K562 (cell line): ENCODE results near the gene SHISA7. TPM values are rescaled to one million over a fixed set of nuclear protein-coding genes. Genes with fewer than 3 reads are reported as not detected.

Experiments used
- ATAC-seq: fragments of 200-7000 bp; cut with Tn5 transposase; 3 replicates; pipeline ENCODE4 v1.9.1; 2020; ENCODE audit warnings: moderate library complexity
- BruUV-seq: library from RNA; stranded (reverse); fragments of 400-500 nt; replicated peaks from 2 replicates; lab custom pipeline; 2021; lab: Mats Ljungman, UMichigan
- CTCF ChIA-PET: fragments of 300-600 bp; formaldehyde crosslinking; extraction: SDS; loops from one replicate; lab custom pipeline; 2021; ENCODE audit warnings: low intra/inter-chr PET ratio; lab: Yijun Ruan, JAX
- POLR2A ChIA-PET: fragments of 300-600, 350-650 bp; sonication (Branson Sonifier 250); formaldehyde crosslinking; extraction: SDS; loops from one replicate; lab custom pipeline; 2021; ENCODE audit warnings: antibody characterized with exemption, inconsistent platforms; lab: Yijun Ruan, JAX
- DNase-seq, 4 experiments: peaks; one replicate each; pipeline versions ENCODE4 v3.0.0 to v3.0.0-alpha.2; 2011 to 2018; ENCODE audit warnings: low spot score in 3 of 4, mixed read lengths in 3 of 4; ENCODE audit errors: extremely low read depth in 1 of 4
- FAIRE-seq: peaks from 2 replicates; lab custom pipeline; 2011; peaks lifted over from hg19 to GRCh38; lab: Jason Lieb, UNC
- H2AFZ ChIP-seq: 2 replicates; pipeline ENCODE4 v1.6.0; 2011; ENCODE audit warnings: low read depth, low read length, control low read depth, inconsistent platforms
- H3K27ac ChIP-seq: fragments of 200-600 bp; 3 replicates; pipeline ENCODE4 v1.8.0; 2011; ENCODE audit warnings: low read depth, mild to moderate bottlenecking, control low read depth, inconsistent platforms, low read length, moderate library complexity, mixed read lengths; ENCODE audit errors: extremely low read depth
- H3K27me3 ChIP-seq, 2 experiments: fragments of 300-600 bp in 1 of 2; 2 replicates in 1 of 2; 3 replicates in 1 of 2; pipeline versions ENCODE4 v1.6.0 to v1.8.0; 2011; ENCODE audit warnings: inconsistent platforms in 2 of 2, low read length in 2 of 2, mild to moderate bottlenecking in 1 of 2, mixed read lengths in 1 of 2, moderate library complexity in 1 of 2; ENCODE audit not compliant: control insufficient read depth in 2 of 2, insufficient read depth in 2 of 2
- H3K36me3 ChIP-seq: fragments of 300-600 bp; 3 replicates; pipeline ENCODE4 v1.8.0; 2011; ENCODE audit warnings: mild to moderate bottlenecking, low read length, inconsistent platforms; ENCODE audit not compliant: control insufficient read depth, insufficient read depth
- H3K4me1 ChIP-seq, 2 experiments: fragments of 200-600 bp in 1 of 2; replicated peaks in 1 of 2; 2 replicates in 1 of 2; 3 replicates in 1 of 2; pipeline versions ENCODE4 v1.5.1 to v1.8.0; 2011; ENCODE audit warnings: inconsistent platforms in 2 of 2, low read length in 2 of 2, mild to moderate bottlenecking in 1 of 2, mixed read lengths in 1 of 2, moderate library complexity in 1 of 2; ENCODE audit not compliant: control insufficient read depth in 2 of 2, insufficient read depth in 2 of 2
- H3K4me2 ChIP-seq: 2 replicates; pipeline ENCODE4 v1.6.1; 2011; ENCODE audit warnings: low read length, control low read depth, inconsistent platforms, mixed read lengths; ENCODE audit not compliant: insufficient read depth
- H3K4me3 ChIP-seq: fragments of 200-600 bp; sonication (generic), shearing (Covaris generic); 2 replicates; pipeline ENCODE4 v1.5.1; 2016; ENCODE audit warnings: control low read depth, inconsistent platforms
- H3K79me2 ChIP-seq: fragments of 200-600 bp; 3 replicates; pipeline ENCODE4 v1.8.0; 2011; ENCODE audit warnings: low read length, inconsistent platforms; ENCODE audit not compliant: control insufficient read depth, insufficient read depth
- H3K9ac ChIP-seq, 2 experiments: 2 replicates each; pipeline versions ENCODE4 v1.6.0 to v1.6.1; 2011; ENCODE audit warnings: low read depth in 2 of 2, low read length in 2 of 2, control low read depth in 1 of 2, inconsistent platforms in 1 of 2, mild to moderate bottlenecking in 1 of 2, mixed read lengths in 1 of 2; ENCODE audit not compliant: insufficient read depth in 1 of 2
- H3K9me1 ChIP-seq: one replicate; pipeline ENCODE4 v1.6.0; 2011; ENCODE audit warnings: inconsistent platforms, mild to moderate bottlenecking, low read length, moderate library complexity; ENCODE audit not compliant: control insufficient read depth, insufficient read depth
- H3K9me3 ChIP-seq: replicated peaks from 2 replicates; pipeline ENCODE4 v1.5.1; 2011; ENCODE audit warnings: low read depth, low read length, inconsistent platforms; ENCODE audit not compliant: control insufficient read depth, insufficient read depth
- H4K20me1 ChIP-seq: replicated peaks from 2 replicates; pipeline ENCODE4 v1.6.1; 2011; ENCODE audit warnings: low read length, inconsistent platforms, mixed read lengths; ENCODE audit not compliant: control insufficient read depth, insufficient read depth
- ADNP ChIP-seq: fragments of 200-800 bp; sonication (Bioruptor generic); IDR thresholded peaks from 2 replicates; pipeline ENCODE4 v1.6.1; 2016; ENCODE audit warnings: missing genetic modification characterization, missing compliant biosample characterization
- ATF1 ChIP-seq, 2 experiments: fragments of 450-650 bp in 1 of 2; IDR thresholded peaks; 2 replicates each; pipeline ENCODE4 v1.6.1; 2016; ENCODE audit warnings: missing compliant biosample characterization in 1 of 2, missing genetic modification characterization in 1 of 2
- ATF6 ChIP-seq: sonication (generic); formaldehyde crosslinking; IDR thresholded peaks from 2 replicates; pipeline ENCODE4 v1.4.0; 2020; ENCODE audit warnings: mild to moderate bottlenecking, missing genetic modification reagents
- CHD1 ChIP-seq: fragments of 200-600 bp; sonication (generic); IDR thresholded peaks from one replicate; pipeline ENCODE4 v1.6.1; 2012; ENCODE audit warnings: mild to moderate bottlenecking, moderate library complexity, low read length, inconsistent platforms
- ETV6 ChIP-seq, 3 experiments: fragments of 150-350 bp in 1 of 3; sonication (generic) in 1 of 3; formaldehyde crosslinking in 1 of 3; IDR thresholded peaks; 2 replicates each; pipeline versions ENCODE4 v1.6.1 to v1.8.0; 2014 to 2022; ENCODE audit warnings: borderline replicate concordance in 2 of 3, low read depth in 2 of 3, antibody characterized with exemption in 1 of 3, low read length in 1 of 3, mild to moderate bottlenecking in 1 of 3, missing genetic modification reagents in 1 of 3
- NBN ChIP-seq: fragments of 450-650 bp; IDR thresholded peaks from 2 replicates; pipeline ENCODE4 v1.6.1; 2016; ENCODE audit warnings: low read depth, mild to moderate bottlenecking
- NR1H2 ChIP-seq: sonication (generic); formaldehyde crosslinking; IDR thresholded peaks from 2 replicates; pipeline ENCODE4 v1.4.0; 2020; ENCODE audit warnings: mild to moderate bottlenecking, missing genetic modification reagents
- SIN3A ChIP-seq, 2 experiments: fragments of 150-350 bp in 1 of 2; IDR thresholded peaks; 2 replicates each; pipeline ENCODE4 v1.6.1; 2011 to 2016; ENCODE audit warnings: borderline replicate concordance in 2 of 2, low read depth in 2 of 2, low read length in 2 of 2, mild to moderate bottlenecking in 2 of 2, moderate library complexity in 2 of 2; ENCODE audit not compliant: control insufficient read depth in 1 of 2
- SMAD4 ChIP-seq: fragments of 250-450 bp; sonication (Bioruptor Pico); conservative IDR thresholded peaks from 2 replicates; pipeline ENCODE4 v1.8.0; 2021; ENCODE audit warnings: inconsistent platforms, mild to moderate bottlenecking, moderate library complexity
- SMARCA4 ChIP-seq: fragments of 450-650 bp; IDR thresholded peaks from 2 replicates; pipeline ENCODE4 v1.6.1; 2016
- SMC3 ChIP-seq: conservative IDR thresholded peaks from 2 replicates; pipeline ENCODE4 v1.6.1; 2011; ENCODE audit warnings: low read depth, low read length, improper control_type of control experiment; ENCODE audit not compliant: insufficient read depth
- SREBF2 ChIP-seq: sonication (generic); formaldehyde crosslinking; IDR thresholded peaks from 2 replicates; pipeline ENCODE4 v1.4.0; 2020; ENCODE audit warnings: mild to moderate bottlenecking, missing genetic modification reagents
- SRSF9 ChIP-seq: fragments of 200-400 bp; formaldehyde crosslinking; IDR thresholded peaks from 2 replicates; pipeline ENCODE4 v1.6.1; 2017; ENCODE audit warnings: low read depth, low read length, borderline replicate concordance
- TEAD2 ChIP-seq: fragments of 450-650 bp; IDR thresholded peaks from 2 replicates; pipeline ENCODE4 v1.6.1; 2016; ENCODE audit warnings: missing genetic modification characterization, control low read depth, missing compliant biosample characterization
- XRCC5 ChIP-seq: fragments of 200-400 bp; formaldehyde crosslinking; IDR thresholded peaks from 2 replicates; pipeline ENCODE4 v1.6.1; 2017; ENCODE audit warnings: low read depth, mild to moderate bottlenecking, low read length
- ZBTB5 ChIP-seq: fragments of 450-650 bp; IDR thresholded peaks from 2 replicates; pipeline ENCODE4 v1.6.1; 2017; ENCODE audit warnings: antibody characterized with exemption
- ZKSCAN8 ChIP-seq: fragments of 200-800 bp; sonication (Bioruptor generic); IDR thresholded peaks from 2 replicates; pipeline ENCODE4 v1.6.1; 2016; ENCODE audit warnings: missing genetic modification characterization, missing compliant biosample characterization
- ZNF583 ChIP-seq: fragments of 250-450 bp; sonication (Bioruptor Pico); IDR thresholded peaks from 2 replicates; pipeline ENCODE4 v1.4.0; 2020
- WGBS: fragments of 100-300 bp; shearing (Covaris generic); methylation state at CpG from one replicate; pipeline ENCODE4 v1.1.6; 2016; ENCODE audit warnings: low coverage, mixed read lengths; ENCODE audit not compliant: insufficient coverage; ENCODE audit errors: missing lambda C conversion rate; 5-methylcytosine and 5-hydroxymethylcytosine counted together
- in situ Hi-C: fragments of 300-500 bp; cut with MboI; formaldehyde crosslinking; loops from 4 replicates; pipeline ENCODE4 v1.15.0; 2018; ENCODE audit warnings: inconsistent platforms, mixed read lengths
- intact Hi-C: fragments of 100-400 bp; cut with micrococcal nuclease; formaldehyde crosslinking; loops from 2 replicates; pipeline ENCODE4 v1.14.2; 2022
- polyA plus RNA-seq, 8 experiments: library from polyadenylated mRNA; depleted of rRNA in 4 of 8; stranded (reverse) in 5 of 8; unstranded in 3 of 8; fragments of >200 nt; fragmentation: Nextera tagmentation in 2 of 8; fragmentation: Illumina TruSeq in 1 of 8; extraction: Ambion mirVana in 2 of 8; extraction: Trizol in 1 of 8; gene quantifications; 2 replicates each; pipeline versions ENCODE4 v1.2.1 to v1.2.3, GENCODE V29; 2011 to 2014; ENCODE audit warnings: inconsistent platforms in 1 of 8, missing spikeins in 1 of 8
- total RNA-seq, 7 experiments: library from RNA; depleted of rRNA in 6 of 7; stranded (reverse); fragments of >200 nt in 6 of 7; fragmentation: Illumina TruSeq in 2 of 7; extraction: Trizol in 2 of 7; gene quantifications; 2 replicates each; pipeline versions ENCODE4 v1.2.1 to v1.2.3, GENCODE V29; 2011 to 2021; ENCODE audit warnings: low replicate concordance in 1 of 7

SHISA7 gene
- total and polyA plus RNA-seq, 9 of the 15 experiments (the other 6 are each of a cell fraction or from before 2014, with no cell fraction given) = 0.01 to 0.40 (median 0.07) TPM

GRCh38 chr19:55459950-55460657 lies 17.0 kb upstream of the SHISA7 start:
- WGBS = 12% methylated on average over 16 of the region's 16 CpGs
- Histone ChIP-seq H3K9me3 (no peaks in the 10 kb centered on the region), H2AFZ (no peak overlapping the region; the same call in 1 of the 2 replicates), H3K9me1 (no peaks in the 10 kb centered on the region), H3K79me2 (peaks cover 43% of the 10 kb centered on the region), H3K27ac (peak overlapping the region; percentile 55), H3K4me2 (peak overlapping the region; percentile 87), H3K4me1 (peaks cover 21 to 71% of the 10 kb centered on the region in 2 experiments), H3K27me3 (no peaks in the 10 kb centered on the region), H3K36me3 (peaks cover 30% of the 10 kb centered on the region; the same call in 2 of the 3 replicates), H3K4me3 (peak overlapping the region; percentile 81), H3K9ac (peak overlapping the region; percentile 56 to 87; a peak in 3 of 4 replicates), H4K20me1 (no peaks in the 10 kb centered on the region)
- TSS peak; percentile 72 for BruUV-seq
- in situ Hi-C loops (no loop called here), intact Hi-C loops (no loop called here)
- peak; percentile 66 for FAIRE-seq
- POLR2A ChIA-PET = interaction anchor here (0.6 to 2.2 kb wide), 4 partner anchors 16 to 244 kb away, joined by 3 to 6 read pairs (median 4); partner anchors contain the start of gene ZNF628
- no peak for ATAC-seq
- CTCF ChIA-PET = no interaction called here
- DNase-seq = peak in 1 of 4 experiments; percentile 47
- TF ChIP-seq SMARCA4 (0 out of 2 replicates have a peak, but pooled peaks have one; percentile 31), XRCC5 (no peak), TEAD2 (tag) (no peak), NBN (no peak), ZBTB5 (no peak), SRSF9 (no peak), NR1H2 (CRISPR knock-in tag) (0 out of 2 replicates have a peak, but pooled peaks have one; percentile 46), CHD1 (peak; percentile 55), ATF1 (CRISPR knock-in tag; IDR thresholded peaks at IDR 0.05) (no peak), ATF1 (tag; IDR thresholded peaks at IDR 0.05) (peak; percentile 28), ATF6 (CRISPR knock-in tag) (0 out of 2 replicates have a peak, but pooled peaks have one; percentile 79), SMAD4 (no peak), ZNF583 (CRISPR knock-in tag) (no peak), SMC3 (no peak), SREBF2 (CRISPR knock-in tag) (no peak), ADNP (tag) (no peak), ETV6 (IDR thresholded peaks at IDR 0.05; ENCODE audit: borderline replicate concordance in 1 of 2, low read depth in 2 of 2, low read length in 1 of 2) (no peak), ETV6 (CRISPR knock-in tag; IDR thresholded peaks at IDR 0.05; ENCODE audit: borderline replicate concordance) (no peak), ZKSCAN8 (CRISPR knock-in tag) (no peak), SIN3A (IDR thresholded peaks at IDR 0.05; ENCODE audit: borderline replicate concordance in 2 of 2, control insufficient read depth in 1 of 2, low read depth in 2 of 2, low read length in 2 of 2) (no peak)
